ENCODE results near the gene DIO1.

The DIO1 gene

DNA sequence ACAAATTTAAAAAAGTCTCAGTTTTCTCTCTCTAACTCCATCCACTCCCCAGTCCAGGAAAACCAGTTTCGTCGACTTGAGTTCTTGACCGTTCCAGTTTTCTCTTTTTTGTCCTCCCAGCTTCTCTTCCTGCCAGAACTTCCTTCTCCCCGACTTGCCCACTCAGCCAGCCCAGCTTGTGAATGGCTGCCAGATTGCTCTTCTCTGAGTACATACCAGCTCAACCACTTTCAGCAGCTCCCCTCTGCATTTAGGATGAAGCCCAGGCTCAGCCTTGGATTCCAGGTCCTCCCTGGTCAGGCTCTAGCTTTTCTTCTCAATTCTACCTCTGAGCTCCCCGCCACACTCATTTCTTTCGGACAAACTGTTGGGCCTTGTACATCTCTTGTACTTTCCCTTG is 1.4 kb downstream of the DIO1 start:
- no peak for DNase-seq

DNA sequence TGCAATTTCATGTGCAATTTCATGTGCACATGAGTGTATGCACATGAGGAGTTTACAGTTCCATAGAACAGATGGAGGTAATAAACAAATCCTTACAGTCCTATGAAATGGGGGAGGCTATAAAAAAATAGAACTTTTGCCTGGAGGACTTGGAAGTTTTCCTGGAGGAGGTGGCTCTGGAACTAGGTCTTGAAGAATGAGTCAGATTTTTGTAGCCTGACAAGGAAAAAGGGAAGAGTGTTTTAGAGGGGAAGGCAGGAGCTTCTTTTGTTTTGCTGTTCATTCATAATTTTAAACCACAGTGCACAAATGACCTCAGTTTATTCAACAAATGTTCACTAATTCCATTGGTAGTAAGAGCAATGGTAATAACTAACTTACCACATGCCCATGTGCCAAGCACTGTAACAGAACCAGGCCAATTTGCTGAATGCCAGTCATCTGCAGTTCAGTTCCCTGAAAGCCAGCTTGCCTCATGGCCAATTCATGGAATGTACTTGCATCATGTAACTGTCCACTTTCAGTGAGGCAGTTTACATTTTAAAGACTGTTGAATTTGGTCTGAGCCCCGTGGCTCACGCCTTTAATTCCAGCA is 2.7 kb downstream of the DIO1 start:
- no peak for DNase-seq

DNA sequence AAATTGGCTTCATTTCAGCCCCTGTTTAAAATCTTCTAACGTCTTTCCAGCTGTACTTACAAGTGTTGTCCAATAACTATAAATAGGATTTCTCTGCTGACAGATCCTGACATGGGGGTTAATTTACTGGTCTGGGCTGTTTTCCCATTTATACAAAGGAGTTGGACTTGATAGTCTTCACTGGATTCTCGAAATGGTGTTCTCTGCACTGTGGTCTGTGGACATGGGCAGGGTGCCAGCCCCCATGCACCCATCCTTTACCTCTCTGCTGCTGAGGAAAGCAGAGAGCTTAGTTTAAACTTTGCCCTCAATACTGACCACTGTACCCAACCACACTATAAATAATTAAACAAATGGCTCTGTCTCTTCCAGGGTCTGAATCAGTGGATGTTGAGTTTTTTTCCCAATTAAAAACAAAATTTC is 5.2 kb downstream of the DIO1 start:
- DNase-seq = no peak

DNA sequence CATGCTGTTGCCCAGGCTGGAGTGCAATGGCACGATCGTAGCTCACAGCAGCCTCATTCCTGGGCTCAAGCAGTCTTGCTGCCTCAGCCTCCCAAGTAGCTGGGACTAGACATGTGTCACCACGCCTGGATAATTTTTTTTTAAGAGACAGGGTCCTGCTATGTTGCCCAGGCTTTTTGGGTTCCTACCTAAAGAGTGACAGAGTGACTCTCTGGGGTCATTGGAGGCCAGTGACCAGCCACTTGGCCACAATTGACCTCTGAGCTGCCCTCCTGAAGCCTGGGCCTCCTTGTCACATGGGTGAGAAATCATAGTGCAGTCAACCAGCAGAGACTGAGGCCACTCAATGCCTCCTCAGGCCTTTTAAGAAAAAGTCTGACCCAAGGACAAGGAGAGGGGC is 5.7 kb downstream of the DIO1 start:
- DNase-seq = no peak

DNA sequence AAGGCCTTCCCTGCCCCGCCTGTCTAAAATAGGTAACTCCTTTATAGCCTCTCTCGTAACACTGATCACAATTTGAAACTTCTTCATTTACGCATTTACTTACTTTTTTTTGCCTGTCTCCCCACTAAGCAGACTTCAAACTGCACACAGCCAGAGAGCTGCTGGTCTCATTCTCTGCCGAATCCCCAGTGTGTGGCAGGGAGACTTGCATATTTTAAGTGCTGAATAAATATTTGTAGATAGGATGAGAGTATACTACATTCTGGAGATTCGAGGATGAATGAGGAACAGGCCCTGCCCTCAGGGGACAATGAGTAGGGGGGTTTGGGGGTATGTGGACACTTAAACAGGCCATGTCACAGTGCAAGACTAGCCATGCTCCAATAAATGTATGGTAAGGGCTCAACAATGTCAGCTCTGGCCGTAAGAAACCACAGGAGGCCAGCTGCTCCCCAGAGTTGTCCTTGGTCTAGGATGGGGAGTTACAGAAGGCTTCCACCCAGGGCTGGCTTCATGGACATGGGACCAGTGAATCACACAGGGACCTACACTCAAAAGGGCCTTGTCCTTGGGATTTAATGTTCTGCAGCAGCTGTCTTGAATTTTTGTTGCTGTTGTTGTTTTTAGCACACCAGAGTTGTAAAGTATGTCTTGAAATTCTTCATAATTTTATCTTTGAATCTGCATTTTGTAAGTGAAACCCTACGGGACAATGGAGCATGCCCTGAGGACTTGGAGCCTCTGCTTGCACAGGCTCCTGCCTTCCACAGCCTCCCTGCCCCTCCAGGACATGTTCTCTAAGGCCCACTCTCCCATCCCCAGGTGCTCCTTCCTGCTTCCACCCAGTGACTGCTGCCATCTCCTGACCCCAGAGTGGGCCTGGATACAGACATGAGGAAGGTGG is 8.5 kb downstream of the DIO1 start:
- DNase-seq = no peak

DNA sequence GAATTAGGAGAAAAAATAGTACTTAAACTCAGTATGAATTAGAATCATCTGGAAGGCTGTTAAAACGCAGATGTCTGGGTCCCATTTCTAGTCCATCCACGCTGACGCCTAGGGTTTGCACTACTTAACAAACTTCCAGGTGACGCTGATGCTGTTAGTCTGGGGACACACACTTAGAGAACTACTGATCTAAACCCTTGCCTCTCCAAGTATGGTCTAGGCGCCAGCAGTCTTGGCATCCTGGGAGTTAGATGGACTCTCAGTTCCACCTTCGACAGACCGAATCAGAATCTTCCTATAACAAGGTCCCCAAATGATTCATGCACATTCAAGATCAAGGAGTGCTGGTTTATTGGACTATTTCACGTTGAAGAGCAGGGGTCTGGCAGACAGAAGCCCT is 11.5 kb downstream of the DIO1 start:
- no peak for DNase-seq

DNA sequence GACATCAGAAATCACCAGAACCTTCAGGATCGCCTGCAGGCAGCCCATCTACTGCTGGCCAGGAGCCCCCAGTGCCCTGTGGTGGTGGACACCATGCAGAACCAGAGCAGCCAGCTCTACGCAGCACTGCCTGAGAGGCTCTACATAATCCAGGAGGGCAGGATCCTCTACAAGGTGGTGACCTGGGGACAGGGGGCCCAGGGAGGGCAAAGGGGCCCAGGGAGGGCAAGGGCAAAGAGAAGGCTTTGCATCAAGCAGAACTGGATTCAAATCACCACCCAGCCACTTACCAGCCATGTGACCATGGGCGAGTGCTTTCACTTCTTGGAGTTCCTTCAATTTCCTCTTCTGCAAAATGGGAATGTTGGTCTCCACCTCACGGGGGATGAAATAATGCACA is 12.1 kb downstream of the DIO1 start:
- no peak for DNase-seq

DNA sequence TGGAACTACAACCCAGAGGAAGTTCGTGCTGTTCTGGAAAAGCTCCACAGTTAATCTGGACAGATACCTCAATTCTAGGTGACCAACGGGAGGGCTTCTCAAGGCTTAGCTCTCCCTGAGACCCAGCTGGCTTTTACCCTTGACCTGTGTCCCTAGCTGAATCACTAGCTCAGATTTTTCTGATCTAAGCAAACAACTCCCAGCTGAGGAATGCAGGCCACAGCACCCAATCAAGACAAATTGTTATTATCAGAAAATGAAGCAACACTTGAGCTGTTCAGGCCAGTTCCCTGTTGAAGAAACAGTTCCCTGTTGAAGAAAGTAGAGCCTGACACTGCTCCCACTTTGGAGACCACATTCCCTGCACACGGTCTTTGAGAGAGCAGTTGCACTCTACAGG is 16.0 kb downstream of the DIO1 start:
- no peak for DNase-seq

DNA sequence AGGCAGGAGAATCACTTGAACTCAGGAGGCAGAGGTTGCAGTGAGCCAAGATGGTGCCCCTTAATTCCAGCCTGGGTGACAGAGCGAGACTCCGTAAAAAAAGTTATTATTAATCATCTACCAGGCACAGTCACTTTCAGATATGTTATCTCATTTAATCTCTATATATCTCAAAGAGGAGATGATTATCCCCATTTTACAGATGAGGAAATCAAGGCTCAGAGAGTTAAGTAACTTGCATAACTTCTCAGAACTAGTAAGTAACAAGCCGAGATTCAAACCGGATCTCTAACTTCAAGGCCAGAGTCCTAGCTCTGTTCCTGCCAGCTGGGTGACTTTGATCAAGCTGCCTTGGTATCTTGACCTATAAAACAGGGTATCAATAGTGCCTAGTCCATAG is 17.5 kb downstream of the DIO1 start:
- no peak for DNase-seq

DNA sequence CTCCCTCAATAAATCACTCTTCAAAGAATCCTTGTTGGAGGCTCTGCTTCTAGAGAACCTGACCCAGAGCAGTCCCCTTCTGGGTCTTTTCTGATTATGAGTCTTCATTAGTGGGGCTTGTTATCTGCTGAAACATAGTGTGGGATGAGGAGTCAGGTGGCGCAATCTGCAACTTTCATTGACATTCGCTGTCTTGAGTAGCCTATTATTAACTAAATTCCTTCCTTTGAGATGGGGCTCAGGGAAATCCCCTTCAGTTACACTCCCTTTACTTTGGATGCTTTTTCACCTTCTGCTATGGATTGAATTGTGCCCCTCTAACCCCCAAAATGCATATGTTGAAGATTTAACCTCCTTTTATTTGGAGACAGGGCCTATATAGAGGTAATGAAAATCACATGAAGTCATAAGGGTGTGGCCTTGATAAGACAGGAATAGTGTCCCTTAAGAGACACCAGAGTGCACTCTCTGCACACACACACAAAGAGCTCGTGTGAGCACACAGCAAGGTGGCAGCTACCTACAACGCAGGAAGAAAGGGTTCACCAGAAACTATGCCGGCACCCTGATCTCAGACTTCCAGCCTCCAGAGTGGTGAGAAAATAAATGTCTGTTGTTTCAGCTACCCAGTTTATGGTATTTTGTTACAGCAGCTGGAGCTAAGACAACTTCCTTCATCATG is 19.5 kb downstream of the DIO1 start:
- DNase-seq = no peak

DNA sequence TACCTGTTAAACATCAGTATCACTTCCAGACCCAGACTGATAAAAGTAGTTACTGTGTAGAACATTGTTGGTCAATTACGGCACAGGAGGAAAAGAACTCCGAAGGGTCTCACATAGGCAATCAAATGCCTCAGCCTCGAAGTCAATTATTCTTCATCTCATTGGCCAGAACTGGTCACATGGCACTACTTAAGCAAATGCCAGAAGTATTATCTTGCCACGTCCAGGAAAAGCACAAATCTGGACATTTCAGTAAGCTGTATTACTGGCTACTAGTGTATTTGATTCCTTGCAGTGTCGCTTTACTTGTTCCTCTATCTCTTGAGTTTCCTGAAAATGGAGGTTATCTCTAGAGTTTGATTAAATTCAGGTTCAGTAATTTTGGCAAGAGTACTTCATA is 24.4 kb downstream of the DIO1 start:
- no peak for DNase-seq

DNA sequence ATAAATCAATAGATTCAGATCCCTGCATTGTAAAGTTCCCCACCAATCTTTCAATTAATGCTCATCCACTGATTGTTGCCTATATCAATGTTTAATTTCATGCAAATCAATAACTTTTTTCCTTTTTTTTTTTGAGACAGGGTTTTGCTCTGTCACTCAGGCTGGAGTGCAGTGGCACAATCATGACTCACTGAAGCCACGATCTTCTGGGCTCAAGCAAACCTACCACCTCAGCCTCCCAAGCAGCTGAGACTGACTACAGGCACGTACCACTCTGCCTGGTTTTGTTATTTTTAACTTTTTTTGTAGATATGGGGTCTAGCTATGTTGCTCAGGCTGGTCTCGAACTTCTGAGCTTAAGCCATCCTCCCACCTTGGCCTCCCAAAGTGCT is 25.7 kb downstream of the DIO1 start:
- no peak for DNase-seq

DNA sequence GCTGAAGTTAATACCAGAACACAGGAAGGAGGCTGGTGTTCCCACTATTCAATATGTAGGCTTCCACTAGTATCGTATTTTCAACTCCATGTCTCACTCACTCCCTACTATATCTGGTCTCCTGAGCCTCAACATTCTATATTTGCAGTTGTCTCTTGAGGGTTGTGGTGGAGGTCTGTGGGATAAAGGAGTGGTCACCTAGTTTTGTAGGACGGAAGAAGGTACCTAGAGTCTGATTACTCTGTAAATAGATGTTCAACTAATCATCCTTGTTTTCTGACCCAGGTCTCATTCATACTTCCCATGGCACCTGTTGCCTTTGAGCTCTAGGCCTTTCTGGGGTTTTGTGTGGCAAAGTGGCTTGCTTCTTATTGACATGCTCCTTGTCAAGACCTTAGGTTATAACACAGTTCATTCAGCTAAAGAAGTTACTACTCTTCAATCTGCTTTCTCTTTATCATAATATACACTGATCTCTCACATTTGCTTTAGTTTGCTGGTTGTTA is 33.4 kb downstream of the DIO1 start:
- DNase-seq = no peak

DNA sequence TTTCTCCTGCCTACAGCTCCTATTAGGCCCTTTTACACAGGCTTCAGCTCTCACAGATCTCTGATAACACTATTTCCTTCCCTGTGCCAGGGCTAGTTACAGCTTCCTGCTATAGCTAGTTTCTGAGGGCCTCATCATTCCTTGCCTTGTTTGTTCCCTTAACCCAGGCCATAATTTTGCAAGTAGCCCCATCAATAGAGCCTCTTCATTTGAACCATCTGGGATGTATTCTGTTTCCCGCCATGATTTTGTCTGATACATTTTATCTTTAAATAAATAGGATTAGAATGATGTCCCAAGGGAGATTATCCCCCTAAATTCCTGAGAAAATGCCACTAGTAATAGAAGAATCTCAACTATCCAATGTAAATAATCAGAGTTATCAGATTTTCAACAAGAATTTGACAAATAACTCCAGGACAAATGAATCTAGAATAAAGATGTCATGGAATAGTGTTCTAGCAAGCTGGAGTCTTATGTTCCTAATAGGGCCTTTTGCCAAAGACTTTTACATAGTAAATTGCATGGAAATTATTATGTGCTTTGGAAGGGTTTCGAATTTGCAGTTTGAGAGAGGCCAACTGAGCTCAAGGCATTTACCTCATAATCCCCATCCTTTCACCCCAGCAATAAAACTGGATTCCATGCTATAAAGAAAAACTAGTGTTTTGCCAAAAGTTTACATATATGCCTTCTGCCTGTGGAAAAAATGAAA is 35.4 kb downstream of the DIO1 start:
- DNase-seq = no peak

DNA sequence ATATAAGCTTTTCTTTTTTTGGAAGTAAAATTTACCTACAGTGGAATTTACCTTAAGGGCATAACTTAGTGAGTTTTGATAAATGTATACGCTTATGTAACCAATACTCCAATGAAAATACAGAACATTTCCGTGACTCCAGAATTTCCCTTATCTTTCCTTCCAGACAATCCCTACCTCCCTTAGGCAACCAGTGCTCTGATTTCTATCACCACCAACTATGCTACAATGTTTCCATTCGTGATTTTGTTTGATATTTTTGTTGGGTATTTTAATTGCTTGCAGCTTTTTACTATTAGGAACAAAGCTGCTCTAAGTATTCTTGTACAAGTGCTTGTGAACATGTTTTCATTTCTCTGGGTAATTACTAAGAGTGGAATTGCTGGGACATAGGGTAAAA is 36.9 kb downstream of the DIO1 start:
- DNase-seq = no peak

DNA sequence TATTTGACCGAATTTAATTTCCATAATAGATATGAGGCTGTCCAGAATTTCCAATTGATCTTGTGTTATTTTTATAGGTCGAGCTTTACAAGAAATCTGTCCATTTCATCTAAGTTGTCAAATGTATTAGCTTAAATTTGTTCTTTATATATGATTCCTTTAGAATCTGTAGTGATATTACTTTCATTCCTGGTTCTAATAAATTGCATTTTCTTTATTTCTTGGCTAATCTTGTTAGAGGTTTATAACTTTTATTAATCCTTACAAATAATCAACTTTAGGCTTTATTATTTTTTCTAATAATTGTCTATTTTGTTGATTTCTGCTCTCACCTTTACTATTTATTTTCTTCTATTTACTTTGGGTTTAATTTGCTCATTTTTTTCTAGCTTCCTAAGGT is 37.5 kb downstream of the DIO1 start:
- no peak for DNase-seq

DNA sequence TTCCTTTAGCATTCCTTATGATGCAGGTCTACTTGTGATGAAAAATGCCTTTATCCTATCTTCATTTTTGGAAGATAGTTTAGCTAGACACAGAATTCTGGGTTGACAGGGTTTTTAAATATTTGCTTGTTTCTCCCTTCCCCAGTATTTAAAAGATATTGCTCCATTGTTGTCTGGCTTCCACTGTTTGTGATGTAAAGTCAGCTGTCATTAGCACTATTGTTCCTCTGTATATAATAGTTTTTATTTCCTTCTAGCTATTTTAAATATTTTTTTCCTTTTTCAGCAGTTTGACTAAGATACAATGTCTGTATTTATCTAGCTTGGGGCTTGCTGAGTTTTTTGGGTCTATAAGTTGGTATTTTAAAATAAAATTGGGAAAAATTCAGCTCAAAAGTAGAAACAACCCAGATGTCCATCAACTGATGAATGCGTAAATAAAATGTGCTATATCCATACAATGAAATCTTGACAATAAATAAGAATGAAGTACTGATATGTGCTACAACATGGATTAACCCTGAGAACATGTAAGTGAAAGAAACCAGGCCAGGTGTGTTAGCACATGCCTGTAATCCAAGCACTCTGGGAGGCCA is 40.3 kb downstream of the DIO1 start:
- no peak for DNase-seq

DNA sequence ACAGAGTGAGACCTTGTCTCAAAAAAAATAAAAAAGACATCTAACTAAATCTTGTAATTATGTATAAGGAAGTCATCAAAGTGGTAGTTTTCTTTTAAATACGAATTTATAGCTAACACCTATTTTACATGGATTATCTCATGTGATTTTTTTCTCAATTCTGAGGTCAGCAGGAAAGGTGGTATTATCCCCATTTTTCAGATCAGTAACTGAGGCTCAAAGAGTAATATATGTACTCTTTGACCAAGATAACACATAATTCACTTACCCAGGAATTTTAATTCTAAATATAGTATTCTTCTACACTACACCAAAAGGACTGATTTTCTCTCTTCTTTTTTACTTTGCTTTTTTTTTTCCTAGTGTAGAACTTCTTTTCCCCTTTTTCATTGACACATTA is 42.4 kb downstream of the DIO1 start:
- no peak for DNase-seq

DNA sequence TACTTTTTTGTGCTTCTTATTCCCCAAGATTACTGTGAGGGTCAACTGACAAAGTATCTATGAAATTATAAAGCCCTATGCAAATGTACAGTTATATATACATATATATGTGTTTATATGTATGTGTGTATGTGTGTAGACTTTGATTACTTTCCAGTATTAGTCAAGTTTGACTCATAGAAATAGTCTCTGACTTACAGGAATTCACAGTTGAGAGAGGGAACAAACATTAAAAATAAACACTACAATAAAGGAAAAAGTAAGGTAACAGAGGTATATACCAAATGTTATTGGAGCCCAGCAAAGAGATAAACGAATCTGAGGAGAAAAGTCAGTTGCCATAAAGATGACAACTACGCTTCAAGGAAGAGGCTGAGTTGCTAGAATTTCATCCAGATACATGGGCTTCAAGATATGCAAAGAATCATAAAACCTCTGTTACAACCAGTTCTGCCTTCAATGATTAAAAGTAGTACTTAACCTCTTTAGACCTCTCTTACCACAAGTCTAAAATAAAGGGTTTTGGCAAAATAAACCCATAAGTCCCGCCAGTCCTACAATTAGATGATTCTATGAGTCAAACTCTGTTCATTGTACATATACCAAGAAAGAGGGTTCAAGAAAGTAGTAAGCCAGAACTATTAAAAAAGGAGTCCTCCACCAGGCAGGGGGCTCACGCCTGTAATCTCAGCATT is 44.3 kb downstream of the DIO1 start:
- no peak for DNase-seq

DNA sequence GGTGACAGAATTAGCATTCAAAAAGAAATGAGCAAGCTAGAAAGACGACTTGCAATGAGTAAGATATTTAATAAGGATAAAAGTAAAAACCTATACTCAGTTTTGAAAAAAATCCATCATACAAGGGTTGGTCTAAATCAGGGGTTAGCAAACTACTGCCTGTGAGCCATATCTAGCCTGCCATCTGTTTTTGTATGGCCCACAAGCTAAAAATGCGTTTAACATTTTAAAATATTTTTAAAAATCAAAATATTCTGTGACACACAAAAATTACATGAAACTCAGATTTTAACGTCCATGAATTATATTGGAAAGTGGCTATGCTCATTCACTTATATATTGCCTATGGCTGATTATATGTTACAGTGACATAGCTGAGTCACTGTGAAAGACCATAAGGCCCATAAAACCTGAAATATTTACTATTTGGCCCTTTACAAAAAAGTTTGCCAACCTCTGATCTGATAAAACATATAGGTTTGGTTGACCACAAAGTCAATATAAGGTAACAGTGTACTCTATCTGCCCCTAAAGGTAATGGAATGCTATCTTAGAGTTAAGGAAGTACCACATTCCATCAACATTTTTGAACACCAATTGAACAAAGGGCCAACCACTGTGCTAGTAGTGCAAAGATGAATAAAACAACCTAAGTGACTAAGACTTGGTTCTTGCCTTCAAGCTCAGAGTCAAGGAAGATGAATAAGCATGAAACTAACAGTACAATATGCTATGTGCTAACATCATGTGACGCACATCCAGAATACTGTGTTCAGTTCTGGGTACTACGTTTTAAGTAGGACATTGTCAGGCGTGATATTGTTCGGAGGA is 48.4 kb downstream of the DIO1 start:
- DNase-seq = no peak

DNA sequence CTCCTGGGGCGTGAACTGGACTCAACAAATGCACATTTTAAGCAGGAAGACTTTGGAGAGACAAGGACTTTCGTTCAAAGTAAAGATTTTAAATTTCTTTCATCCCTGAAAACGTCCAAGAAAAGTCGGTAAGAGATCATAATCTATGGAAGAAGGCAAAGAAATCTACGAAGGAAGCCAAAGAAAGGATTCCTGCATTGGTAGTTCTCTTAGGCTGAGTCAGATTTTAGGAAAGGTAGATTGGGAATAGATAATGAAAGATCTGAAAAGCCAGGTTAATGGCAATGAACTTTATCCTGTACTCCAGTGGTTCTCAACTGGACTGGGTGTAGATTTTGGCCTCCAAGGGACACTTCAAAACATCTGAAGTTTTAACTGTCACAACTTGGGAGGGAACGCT is 49.1 kb downstream of the DIO1 start:
- DNase-seq = no peak

All from T-helper 9 cell (primary cell).